Uterus (tissue), 2 donors: ENCODE data around the gene FAM90A26.
"Not testable (repeated sequence)": the region's sequence is repeated elsewhere in the genome, so short reads cannot be mapped to it uniquely, and the experiment has no call there.

Experiments used
- POLR2A ChIP-seq, 2 donors: fragments of 450-650 bp; IDR thresholded peaks; one replicate each; pipeline ENCODE4 v1.6.1; 2016; ENCODE audit warnings: antibody characterized with exemption in 2 of 2, mild to moderate bottlenecking in 1 of 2, moderate library complexity in 1 of 2
- TF ChIP-seq, protein P1 (sequence below), 4 experiments: fragments of 200-600 bp in 2 of 4; fragments of 450-650 bp in 2 of 4; sonication (generic) in 2 of 4; IDR thresholded peaks; one replicate each; pipeline ENCODE4 v1.5.1; 2016 to 2019; ENCODE audit warnings: antibody characterized with exemption in 4 of 4, mild to moderate bottlenecking in 2 of 4, moderate library complexity in 1 of 4

- TF ChIP-seq, protein P1, sequence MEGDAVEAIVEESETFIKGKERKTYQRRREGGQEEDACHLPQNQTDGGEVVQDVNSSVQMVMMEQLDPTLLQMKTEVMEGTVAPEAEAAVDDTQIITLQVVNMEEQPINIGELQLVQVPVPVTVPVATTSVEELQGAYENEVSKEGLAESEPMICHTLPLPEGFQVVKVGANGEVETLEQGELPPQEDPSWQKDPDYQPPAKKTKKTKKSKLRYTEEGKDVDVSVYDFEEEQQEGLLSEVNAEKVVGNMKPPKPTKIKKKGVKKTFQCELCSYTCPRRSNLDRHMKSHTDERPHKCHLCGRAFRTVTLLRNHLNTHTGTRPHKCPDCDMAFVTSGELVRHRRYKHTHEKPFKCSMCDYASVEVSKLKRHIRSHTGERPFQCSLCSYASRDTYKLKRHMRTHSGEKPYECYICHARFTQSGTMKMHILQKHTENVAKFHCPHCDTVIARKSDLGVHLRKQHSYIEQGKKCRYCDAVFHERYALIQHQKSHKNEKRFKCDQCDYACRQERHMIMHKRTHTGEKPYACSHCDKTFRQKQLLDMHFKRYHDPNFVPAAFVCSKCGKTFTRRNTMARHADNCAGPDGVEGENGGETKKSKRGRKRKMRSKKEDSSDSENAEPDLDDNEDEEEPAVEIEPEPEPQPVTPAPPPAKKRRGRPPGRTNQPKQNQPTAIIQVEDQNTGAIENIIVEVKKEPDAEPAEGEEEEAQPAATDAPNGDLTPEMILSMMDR (IDR thresholded peaks at IDR 0.05), result not testable (repeated sequence)
- not testable (repeated sequence) for TF ChIP-seq POLR2A (IDR thresholded peaks at IDR 0.05)
Observed at GRCh38 chr4:9148611-9149409, 21.4 kb upstream of the FAM90A26 start.
